WTC11 (cell line): ENCODE measurements around the gene CARMIL1. TPM values are rescaled to one million over a fixed set of nuclear protein-coding genes. Genes with fewer than 3 reads are reported as not detected.

Experiments used
- ATAC-seq: fragments of 200-7000 bp; cut with Tn5 transposase; 2 replicates; pipeline ENCODE4 v1.10.0; 2021; ENCODE audit warnings: mild to moderate bottlenecking, moderate library complexity
- CTCF ChIA-PET: fragments of 300-600 bp; sonication (Branson Sonifier 250); formaldehyde crosslinking; loops from one replicate; lab custom pipeline; 2021; ENCODE audit warnings: antibody characterized with exemption; lab: Charles Lee
- POLR2A ChIA-PET: fragments of 350-600 bp; sonication (Branson Sonifier 250); formaldehyde crosslinking; loops from one replicate; lab custom pipeline; 2021; ENCODE audit warnings: antibody characterized with exemption; lab: Charles Lee
- DNase-seq: peaks from one replicate; pipeline ENCODE4 v3.0.0; 2021; ENCODE audit warnings: low spot score
- H3K27ac Mint-ChIP-seq: 2 replicates; pipeline ENCODE4 v1.8.0; 2021; ENCODE audit warnings: mixed read lengths
- H3K27me3 Mint-ChIP-seq: 2 replicates; pipeline ENCODE4 v1.8.0; 2021; ENCODE audit warnings: low read depth, mild to moderate bottlenecking, moderate library complexity, mixed read lengths
- H3K36me3 Mint-ChIP-seq: 2 replicates; pipeline ENCODE4 v1.8.0; 2021; ENCODE audit warnings: mixed read lengths
- H3K4me1 Mint-ChIP-seq: 2 replicates; pipeline ENCODE4 v1.8.0; 2022; ENCODE audit warnings: mixed read lengths
- H3K4me3 Mint-ChIP-seq: 2 replicates; pipeline ENCODE4 v1.8.0; 2021; ENCODE audit warnings: mild to moderate bottlenecking, moderate library complexity, mixed read lengths
- H3K9me3 Mint-ChIP-seq: 2 replicates; pipeline ENCODE4 v1.8.0; 2021; ENCODE audit warnings: mixed read lengths
- AR ChIP-seq: fragments of 250-450 bp; sonication (Bioruptor Pico); IDR thresholded peaks from 2 replicates; pipeline ENCODE4 v1.9.0; 2021; ENCODE audit warnings: mild to moderate bottlenecking
- ARID4B ChIP-seq: sonication (generic); formaldehyde crosslinking; IDR thresholded peaks from 2 replicates; pipeline ENCODE4 v1.8.0; 2023; ENCODE audit warnings: missing genetic modification reagents, mild to moderate bottlenecking, borderline replicate concordance
- CBFB ChIP-seq: sonication (generic); formaldehyde crosslinking; IDR thresholded peaks from 2 replicates; pipeline ENCODE4 v1.8.1; 2022; ENCODE audit warnings: mild to moderate bottlenecking, low read depth, missing genetic modification reagents
- CDX4 ChIP-seq: fragments of 250-450 bp; sonication (Bioruptor Pico); IDR thresholded peaks from 2 replicates; pipeline ENCODE4 v1.9.0; 2021; ENCODE audit warnings: moderate library complexity, mild to moderate bottlenecking, inconsistent platforms, borderline replicate concordance
- ETV6 ChIP-seq: sonication (generic); formaldehyde crosslinking; IDR thresholded peaks from 2 replicates; pipeline ENCODE4 v1.8.1; 2022; ENCODE audit warnings: mild to moderate bottlenecking, missing genetic modification reagents
- IRF2 ChIP-seq: sonication (generic); formaldehyde crosslinking; IDR thresholded peaks from 2 replicates; pipeline ENCODE4 v1.8.0; 2022; ENCODE audit warnings: low read depth, missing genetic modification reagents, borderline replicate concordance
- NFYB ChIP-seq: sonication (generic); formaldehyde crosslinking; conservative IDR thresholded peaks from 2 replicates; pipeline ENCODE4 v1.8.0; 2022; ENCODE audit warnings: low read depth, missing genetic modification reagents
- PREB ChIP-seq: sonication (generic); formaldehyde crosslinking; IDR thresholded peaks from 2 replicates; pipeline ENCODE4 v1.8.1; 2022; ENCODE audit warnings: mild to moderate bottlenecking, missing genetic modification reagents, moderate library complexity, borderline replicate concordance
- PRRX2 ChIP-seq: fragments of 250-450 bp; sonication (Bioruptor Pico); IDR thresholded peaks from 2 replicates; pipeline ENCODE4 v1.8.0; 2021; ENCODE audit warnings: mild to moderate bottlenecking
- SMAD4 ChIP-seq: sonication (generic); formaldehyde crosslinking; IDR thresholded peaks from 2 replicates; pipeline ENCODE4 v1.8.0; 2022; ENCODE audit warnings: mild to moderate bottlenecking, missing genetic modification reagents
- ZNF232 ChIP-seq: sonication (generic); formaldehyde crosslinking; IDR thresholded peaks from 2 replicates; pipeline ENCODE4 v1.8.0; 2022; ENCODE audit warnings: mild to moderate bottlenecking, missing genetic modification reagents
- ZNF281 ChIP-seq: sonication (generic); formaldehyde crosslinking; IDR thresholded peaks from 2 replicates; pipeline ENCODE4 v1.8.0; 2023; ENCODE audit warnings: mild to moderate bottlenecking, missing genetic modification reagents
- ZNF416 ChIP-seq: fragments of 250-450 bp; sonication (Bioruptor Pico); IDR thresholded peaks from 2 replicates; pipeline ENCODE4 v1.9.0; 2021; ENCODE audit warnings: mild to moderate bottlenecking, inconsistent platforms
- ZNF423 ChIP-seq: fragments of 250-450 bp; sonication (Bioruptor Pico); IDR thresholded peaks from 2 replicates; pipeline ENCODE4 v2.1.2; 2022; ENCODE audit warnings: mild to moderate bottlenecking, moderate library complexity
- ZSCAN18 ChIP-seq: fragments of 250-450 bp; sonication (Bioruptor Pico); IDR thresholded peaks from 2 replicates; pipeline ENCODE4 v2.1.2; 2022; ENCODE audit warnings: mild to moderate bottlenecking, moderate library complexity
- total RNA-seq: library from RNA; stranded (reverse); gene quantifications from 3 replicates; pipeline ENCODE4 v1.2.3, GENCODE V29; 2021

CARMIL1 gene
- total RNA-seq, 1 experiment from 2014 or later: 36.2 TPM

GRCh38 chr6:25537349-25538018 is 258.3 kb downstream of the CARMIL1 start:
- CTCF ChIA-PET: interaction anchor here (1.1 kb wide), 1 partner anchor 259 kb away, joined by 4 read pairs; the partner anchor contains the start of gene CARMIL1
- no peak overlapping the region for H3K27ac Mint-ChIP-seq
- TF ChIP-seq SMAD4 (CRISPR knock-in tag): no peak
- TF ChIP-seq ETV6: no peak
- no peak for TF ChIP-seq ARID4B
- TF ChIP-seq AR (CRISPR knock-in tag): no peak
- TF ChIP-seq CDX4 (CRISPR knock-in tag): no peak
- TF ChIP-seq ZNF423: no peak
- TF ChIP-seq NFYB: no peak
- no peak for TF ChIP-seq PREB
- no peak for TF ChIP-seq IRF2 (CRISPR knock-in tag)
- TF ChIP-seq ZNF281: no peak
- no peak for TF ChIP-seq ZSCAN18
- TF ChIP-seq PRRX2 (CRISPR knock-in tag): no peak
- no peak for TF ChIP-seq CBFB (CRISPR knock-in tag)
- TF ChIP-seq ZNF416 (CRISPR knock-in tag): no peak
- no peak for TF ChIP-seq ZNF232
- TF ChIP-seq, all 79 proteins: peak for 0
- H3K36me3 Mint-ChIP-seq: peaks cover 22% of the 10 kb centered on the region
- H3K9me3 Mint-ChIP-seq: no peaks in the 10 kb centered on the region
- POLR2A ChIA-PET: interaction anchor here (0.6 kb wide), 1 partner anchor 9 kb away, joined by 4 read pairs; no protein-coding TSS in a partner anchor
- DNase-seq (no peak), ATAC-seq (no peak)
- peaks cover 9% of the 10 kb centered on the region for H3K4me1 Mint-ChIP-seq
- no peak overlapping the region for H3K4me3 Mint-ChIP-seq
- H3K27me3 Mint-ChIP-seq: no peaks in the 10 kb centered on the region
